GM12892 (cell line): ENCODE measurements around the gene MBD1.

Source experiments
- POLR2A ChIP-seq: IDR thresholded peaks from 2 replicates; pipeline ENCODE4 v1.6.1; 2011; ENCODE audit warnings: low read depth, low read length, control low read depth
- POLR2AphosphoS5 ChIP-seq: IDR thresholded peaks from 2 replicates; pipeline ENCODE4 v1.6.1; 2011; ENCODE audit warnings: low read depth, low read length, control low read depth
- TAF1 ChIP-seq: IDR thresholded peaks from 2 replicates; pipeline ENCODE4 v1.6.1; 2011; ENCODE audit warnings: low read depth, mild to moderate bottlenecking, control low read depth, low read length, borderline replicate concordance

- TF ChIP-seq POLR2AphosphoS5 (no peak), POLR2A (no peak), TAF1 (no peak)
These were observed 2.3 kb upstream of the MBD1 start for GRCh38 chr18:50283469-50284209.
